Endodermal cell (in vitro differentiated cells): ENCODE measurements around the gene LTBP1. TPM values are rescaled to one million over a fixed set of nuclear protein-coding genes. Genes with fewer than 3 reads are reported as not detected.

Experiments used
- DNase-seq: peaks from one replicate; pipeline ENCODE4 v3.0.0-alpha.2; 2017
- H3K27ac ChIP-seq: 2 replicates; pipeline ENCODE4 v1.5.1; 2013; ENCODE audit warnings: mild to moderate bottlenecking, low read depth, low read length, moderate library complexity
- H3K27me3 ChIP-seq: 2 replicates; pipeline ENCODE4 v1.6.1; 2013; ENCODE audit warnings: mild to moderate bottlenecking, low read length, moderate library complexity; ENCODE audit not compliant: insufficient read depth, control insufficient read depth, poor library complexity, severe bottlenecking
- H3K36me3 ChIP-seq: 2 replicates; pipeline ENCODE4 v1.7.0; 2013; ENCODE audit warnings: mild to moderate bottlenecking, low read length, moderate library complexity; ENCODE audit not compliant: control insufficient read depth, insufficient read depth
- H3K4me1 ChIP-seq: one replicate; pipeline ENCODE4 v1.7.0; 2013; ENCODE audit warnings: low read length; ENCODE audit not compliant: control insufficient read depth, insufficient read depth
- H3K4me3 ChIP-seq: 2 replicates; pipeline ENCODE4 v1.5.1; 2013; ENCODE audit warnings: mild to moderate bottlenecking, low read length, moderate library complexity
- H3K9ac ChIP-seq: 2 replicates; pipeline ENCODE4 v1.6.1; 2013; ENCODE audit warnings: mild to moderate bottlenecking, low read length, moderate library complexity; ENCODE audit not compliant: poor library complexity, severe bottlenecking; ENCODE audit errors: extremely low read depth
- H3K9me3 ChIP-seq: 2 replicates; pipeline ENCODE4 v1.6.1; 2013; ENCODE audit warnings: mild to moderate bottlenecking, low read length, moderate library complexity; ENCODE audit not compliant: control insufficient read depth
- H3K27ac Mint-ChIP-seq: 2 replicates; pipeline ENCODE4 v1.8.0; 2020; ENCODE audit warnings: mixed read lengths
- H3K27me3 Mint-ChIP-seq: 2 replicates; pipeline ENCODE4 v1.8.0; 2021; ENCODE audit warnings: mild to moderate bottlenecking, mixed read lengths; ENCODE audit not compliant: insufficient read depth
- H3K36me3 Mint-ChIP-seq: 2 replicates; pipeline ENCODE4 v1.8.0; 2020; ENCODE audit warnings: low read depth, mixed read lengths
- H3K4me1 Mint-ChIP-seq: 2 replicates; pipeline ENCODE4 v1.8.0; 2020; ENCODE audit warnings: mixed read lengths
- H3K4me3 Mint-ChIP-seq: 2 replicates; pipeline ENCODE4 v1.8.0; 2020; ENCODE audit warnings: mild to moderate bottlenecking, moderate library complexity, mixed read lengths
- H3K9me3 Mint-ChIP-seq: 2 replicates; pipeline ENCODE4 v1.8.0; 2020; ENCODE audit warnings: mild to moderate bottlenecking, mixed read lengths
- CTCF ChIP-seq: fragments of 200-600 bp; sonication (generic); conservative IDR thresholded peaks from 2 replicates; pipeline ENCODE4 v1.5.0; 2021; ENCODE audit warnings: antibody characterized with exemption, mild to moderate bottlenecking
- WGBS, 2 experiments: methylation state at CpG; one replicate each; pipeline versions ENCODE4 v1.1.5 to v1.1.7; 2013; ENCODE audit warnings: missing lambda C conversion rate in 2 of 2, mixed read lengths in 1 of 2; ENCODE audit not compliant: insufficient coverage in 1 of 2, insufficient read length in 1 of 2; 5-methylcytosine and 5-hydroxymethylcytosine counted together
- total RNA-seq, 2 donors: library from RNA; stranded (reverse); fragmentation: NEBNext Ultra II Directional in 1 of 2; extraction: Animal tissue kit (Norgen Biotek cat#: 25700) in 1 of 2; gene quantifications; 2 replicates in 1 of 2; 3 replicates in 1 of 2; pipeline ENCODE4 v1.2.1, GENCODE V29; 2021

LTBP1 gene
- total RNA-seq, 2 donors from 2014 or later, result 43.2 to 43.4 TPM

GRCh38 chr2:33059471-33060156 is 112.9 kb downstream of the LTBP1 start:
- Histone ChIP-seq H3K9ac (no peak overlapping the region), H3K4me3 (no peak overlapping the region), H3K4me1 (no peaks in the 10 kb centered on the region), H3K9me3 (no peaks in the 10 kb centered on the region), H3K36me3 (no peaks in the 10 kb centered on the region), H3K27ac (peak overlapping the region; percentile 64), H3K27me3 (no peaks in the 10 kb centered on the region)
- TF ChIP-seq CTCF, result no peak
- Mint-ChIP-seq H3K36me3 (no peaks in the 10 kb centered on the region), H3K27me3 (no peaks in the 10 kb centered on the region), H3K9me3 (peaks cover 9% of the 10 kb centered on the region), H3K4me3 (no peak overlapping the region), H3K27ac (no peak overlapping the region), H3K4me1 (peaks cover 19% of the 10 kb centered on the region)
- 83 to 92% methylated on average over 3 of the region's 3 CpGs for WGBS, 2 experiments
- DNase-seq, result no peak

- Histone ChIP-seq H3K4me3 (no peak overlapping the region), H3K27me3 (no peaks in the 10 kb centered on the region), H3K4me1 (no peaks in the 10 kb centered on the region), H3K27ac (no peak overlapping the region), H3K9me3 (no peaks in the 10 kb centered on the region), H3K9ac (no peak overlapping the region), H3K36me3 (no peaks in the 10 kb centered on the region)
- Mint-ChIP-seq H3K4me1 (peaks cover 19% of the 10 kb centered on the region), H3K27ac (no peak overlapping the region), H3K27me3 (no peaks in the 10 kb centered on the region), H3K36me3 (no peaks in the 10 kb centered on the region), H3K4me3 (no peak overlapping the region), H3K9me3 (peaks cover 13% of the 10 kb centered on the region)
- 80 to 98% methylated on average over 2 of the region's 2 CpGs for WGBS, 2 experiments
- DNase-seq, result no peak
- no peak for TF ChIP-seq CTCF
These were observed 113.7 kb downstream of the LTBP1 start for GRCh38 chr2:33060405-33060804.

- Mint-ChIP-seq H3K4me3 (no peak overlapping the region), H3K36me3 (no peaks in the 10 kb centered on the region), H3K4me1 (peaks cover 19% of the 10 kb centered on the region), H3K27ac (peak overlapping the region; percentile 58), H3K9me3 (peaks cover 5% of the 10 kb centered on the region), H3K27me3 (no peaks in the 10 kb centered on the region)
- no peak overlapping the region for H3K4me3 ChIP-seq
- WGBS, 2 experiments, result 76 to 94% methylated on average over 2 to 4 of the region's 4 CpGs
- no peaks in the 10 kb centered on the region for H3K4me1 ChIP-seq
- no peak for DNase-seq
- TF ChIP-seq CTCF, result no peak
- H3K9me3 ChIP-seq, result no peaks in the 10 kb centered on the region
- no peak overlapping the region for H3K9ac ChIP-seq
- no peaks in the 10 kb centered on the region for H3K27me3 ChIP-seq
- no peak overlapping the region for H3K27ac ChIP-seq
- no peaks in the 10 kb centered on the region for H3K36me3 ChIP-seq
These were observed 116.0 kb downstream of the LTBP1 start for GRCh38 chr2:33062665-33063250.
